Adrenal gland (tissue), 5 donors: ENCODE data around the gene PACSIN2.
"Not testable (repeated sequence)": the region's sequence is repeated elsewhere in the genome, so short reads cannot be mapped to it uniquely, and the experiment has no call there.

Source experiments
- CTCF ChIP-seq, 6 experiments: fragments of 450-650 bp in 4 of 6; fragments of 200-600 bp in 2 of 6; sonication (generic) in 1 of 6; IDR thresholded peaks; 1 replicate in 5 of 6; 2 replicates in 1 of 6; pipeline versions ENCODE4 v1.5.1 to v1.8.0; 2016 to 2021; ENCODE audit warnings: antibody characterized with exemption in 6 of 6, mild to moderate bottlenecking in 2 of 6, moderate library complexity in 1 of 6
- POLR2A ChIP-seq, 2 donors: fragments of 450-650 bp; IDR thresholded peaks; one replicate each; pipeline ENCODE4 v1.6.1; 2017; ENCODE audit warnings: antibody characterized with exemption in 2 of 2, mild to moderate bottlenecking in 2 of 2, moderate library complexity in 1 of 2
- donor health status: DM: no; HTN: no; CAD: no.

- not testable (repeated sequence) for TF ChIP-seq CTCF, POLR2A (IDR thresholded peaks at IDR 0.05)
Observed at GRCh38 chr22:42925031-42925430, 89.9 kb downstream of the PACSIN2 start.
